COLO668 (cell line): ENCODE data around the gene TTC6.
A peak's percentile ranks its signal among the peaks of the same experiment; 100 is the strongest.

Source experiments
- DNase-seq: peaks from one replicate; lab custom pipeline; 2025; ENCODE audit not compliant: unreplicated experiment; lab: John Stamatoyannopoulos, UW

Gene TTC6

GRCh38 chr14:37595809-37596621, 586 bp downstream of the TTC6 start:
- peak; percentile 96 for DNase-seq

GRCh38 chr14:37596790-37597472, 1.5 kb downstream of the TTC6 start:
- DNase-seq: peak; percentile 27

- DNase-seq: peak; percentile 90
These were observed 2.1 kb downstream of the TTC6 start for GRCh38 chr14:37597538-37597913.

- DNase-seq: peak; percentile 88
These were observed 2.7 kb downstream of the TTC6 start for GRCh38 chr14:37597914-37598746.

- peak; percentile 52 for DNase-seq
These were observed 3.5 kb downstream of the TTC6 start for GRCh38 chr14:37598747-37599506.

GRCh38 chr14:37599507-37600368, 4.3 kb downstream of the TTC6 start:
- DNase-seq: peak; percentile 83

GRCh38 chr14:37600880-37601741, 5.7 kb downstream of the TTC6 start:
- DNase-seq: no peak

GRCh38 chr14:37601865-37602264, 6.4 kb downstream of the TTC6 start:
- DNase-seq: no peak

- DNase-seq: no peak
These were observed 7.4 kb downstream of the TTC6 start for GRCh38 chr14:37602605-37603453.

- DNase-seq: no peak
These were observed 8.3 kb downstream of the TTC6 start for GRCh38 chr14:37603688-37604251.

- no peak for DNase-seq
These were observed 11.2 kb downstream of the TTC6 start for GRCh38 chr14:37606678-37607077.

GRCh38 chr14:37608649-37609048, 13.2 kb downstream of the TTC6 start:
- DNase-seq: no peak

GRCh38 chr14:37610945-37611523, 15.6 kb downstream of the TTC6 start:
- DNase-seq: no peak

- no peak for DNase-seq
These were observed 20.3 kb downstream of the TTC6 start for GRCh38 chr14:37615582-37616289.

- no peak for DNase-seq
These were observed 21.4 kb downstream of the TTC6 start for GRCh38 chr14:37616853-37617252.

GRCh38 chr14:37617864-37618365, 22.5 kb downstream of the TTC6 start:
- DNase-seq: no peak
